Measurements from ENCODE around the gene USP8.
"Not testable (repeated sequence)": the region's sequence is repeated elsewhere in the genome, so short reads cannot be mapped to it uniquely, and the experiment has no call there.

The USP8 gene

GRCh38 chr15:50440932-50441331 lies 16.7 kb downstream of the USP8 start:
- DNase-seq (ENCODE audit: low read depth): no peak

GRCh38 chr15:50452927-50453326 lies 28.7 kb downstream of the USP8 start:
- no peak for DNase-seq (ENCODE audit: low read depth)

GRCh38 chr15:50458348-50459112 lies 34.3 kb downstream of the USP8 start:
- DNase-seq (ENCODE audit: low read depth): no peak

GRCh38 chr15:50463423-50464358 lies 39.5 kb downstream of the USP8 start:
- DNase-seq (ENCODE audit: low read depth): no peak

- no peak for DNase-seq (ENCODE audit: low read depth)
Observed at GRCh38 chr15:50471072-50471471, 46.9 kb downstream of the USP8 start.

- DNase-seq (ENCODE audit: low read depth): no peak
Observed at GRCh38 chr15:50476143-50476542, 51.9 kb downstream of the USP8 start.

GRCh38 chr15:50484781-50485180 lies 60.6 kb downstream of the USP8 start:
- DNase-seq (ENCODE audit: low read depth): no peak

GRCh38 chr15:50485389-50485788 lies 61.2 kb downstream of the USP8 start:
- no peak for DNase-seq (ENCODE audit: low read depth)

- DNase-seq (ENCODE audit: low read depth): no peak
Observed at GRCh38 chr15:50487287-50487686, 63.1 kb downstream of the USP8 start.

- no peak for DNase-seq (ENCODE audit: low read depth)
Observed at GRCh38 chr15:50493625-50494024, 69.4 kb downstream of the USP8 start.

GRCh38 chr15:50494547-50494946 lies 70.3 kb downstream of the USP8 start:
- not testable (repeated sequence) for DNase-seq (ENCODE audit: low read depth)

GRCh38 chr15:50496692-50497091 lies 72.5 kb downstream of the USP8 start:
- no peak for DNase-seq (ENCODE audit: low read depth)

GRCh38 chr15:50500352-50500751 lies 76.1 kb downstream of the USP8 start:
- no peak for DNase-seq (ENCODE audit: low read depth)

GRCh38 chr15:50501815-50502214 lies 77.6 kb downstream of the USP8 start:
- no peak for DNase-seq (ENCODE audit: low read depth)

GRCh38 chr15:50503144-50503543 lies 78.9 kb downstream of the USP8 start:
- no peak for DNase-seq (ENCODE audit: low read depth)

- DNase-seq (ENCODE audit: low read depth): not testable (repeated sequence)
Observed at GRCh38 chr15:50505656-50506055, 81.5 kb downstream of the USP8 start.

- DNase-seq (ENCODE audit: low read depth): no peak
Observed at GRCh38 chr15:50506121-50506520, 81.9 kb downstream of the USP8 start.

GRCh38 chr15:50513001-50513400 lies 88.8 kb downstream of the USP8 start:
- no peak for DNase-seq (ENCODE audit: low read depth)

GRCh38 chr15:50519740-50520425 lies 95.7 kb downstream of the USP8 start:
- DNase-seq (ENCODE audit: low read depth): no peak

- no peak for DNase-seq (ENCODE audit: low read depth)
Observed at GRCh38 chr15:50523851-50524251, 99.6 kb downstream of the USP8 start.

GRCh38 chr15:50531163-50531562 lies 107.0 kb downstream of the USP8 start:
- no peak for DNase-seq (ENCODE audit: low read depth)

- DNase-seq (ENCODE audit: low read depth): no peak
Observed at GRCh38 chr15:50531766-50532165, 107.6 kb downstream of the USP8 start.

- DNase-seq (ENCODE audit: low read depth): no peak
Observed at GRCh38 chr15:50542887-50543210, 118.6 kb downstream of the USP8 start.
